ENCODE data around the gene HSPB7.

HSPB7 gene

GRCh38 chr1:15992582-15993500 lies 25.0 kb downstream of the HSPB7 start:
- Histone ChIP-seq H3K27me3 (ENCODE audit: insufficient read depth, insufficient read length) (no peaks in the 10 kb centered on the region), H3K9ac (ENCODE audit: insufficient read length, low read depth) (no peak overlapping the region), H3K4me3 (ENCODE audit: insufficient read length, low read depth) (no peak overlapping the region), H3K9me3 (ENCODE audit: insufficient read depth, low read length) (no peaks in the 10 kb centered on the region), H3K4me1 (ENCODE audit: insufficient read depth, insufficient read length) (no peaks in the 10 kb centered on the region), H3K36me3 (ENCODE audit: insufficient read depth, insufficient read length, low read length) (no peaks in the 10 kb centered on the region)
- no peak for TF ChIP-seq ZNF274 (IDR thresholded peaks at IDR 0.05; ENCODE audit: low read depth, low read length)
- no peak for TF ChIP-seq SUZ12 (IDR thresholded peaks at IDR 0.05; ENCODE audit: extremely low read depth, insufficient read depth, insufficient read length)
- no peak for TF ChIP-seq YY1 (IDR thresholded peaks at IDR 0.05; ENCODE audit: insufficient read depth, insufficient read length)
- no peak for DNase-seq (ENCODE audit: low read depth, low spot score)

- Histone ChIP-seq H3K27me3 (ENCODE audit: insufficient read depth, insufficient read length) (no peaks in the 10 kb centered on the region), H3K4me1 (ENCODE audit: insufficient read depth, insufficient read length) (no peaks in the 10 kb centered on the region), H3K9me3 (ENCODE audit: insufficient read depth, low read length) (no peaks in the 10 kb centered on the region), H3K4me3 (ENCODE audit: insufficient read length, low read depth) (no peak overlapping the region), H3K36me3 (ENCODE audit: insufficient read depth, insufficient read length, low read length) (no peaks in the 10 kb centered on the region), H3K9ac (ENCODE audit: insufficient read length, low read depth) (no peak overlapping the region)
- DNase-seq (ENCODE audit: low read depth, low spot score), result no peak
- TF ChIP-seq YY1 (IDR thresholded peaks at IDR 0.05; ENCODE audit: insufficient read depth, insufficient read length) (no peak), ZNF274 (IDR thresholded peaks at IDR 0.05; ENCODE audit: low read depth, low read length) (no peak), SUZ12 (IDR thresholded peaks at IDR 0.05; ENCODE audit: extremely low read depth, insufficient read depth, insufficient read length) (no peak)
Measured at GRCh38 chr1:15992187-15992553, 25.7 kb downstream of the HSPB7 start.

GRCh38 chr1:15991427-15992186 lies 26.2 kb downstream of the HSPB7 start:
- H3K27me3 ChIP-seq (ENCODE audit: insufficient read depth, insufficient read length), result no peaks in the 10 kb centered on the region
- H3K9ac ChIP-seq (ENCODE audit: insufficient read length, low read depth), result no peak overlapping the region
- H3K4me3 ChIP-seq (ENCODE audit: insufficient read length, low read depth), result no peak overlapping the region
- H3K4me1 ChIP-seq (ENCODE audit: insufficient read depth, insufficient read length), result no peaks in the 10 kb centered on the region
- H3K9me3 ChIP-seq (ENCODE audit: insufficient read depth, low read length), result no peaks in the 10 kb centered on the region
- no peak for TF ChIP-seq SUZ12 (IDR thresholded peaks at IDR 0.05; ENCODE audit: extremely low read depth, insufficient read depth, insufficient read length)
- no peak for TF ChIP-seq ZNF274 (IDR thresholded peaks at IDR 0.05; ENCODE audit: low read depth, low read length)
- TF ChIP-seq YY1 (IDR thresholded peaks at IDR 0.05; ENCODE audit: insufficient read depth, insufficient read length), result no peak
- no peaks in the 10 kb centered on the region for H3K36me3 ChIP-seq (ENCODE audit: insufficient read depth, insufficient read length, low read length)
- no peak for DNase-seq (ENCODE audit: low read depth, low spot score)

- Histone ChIP-seq H3K4me1 (ENCODE audit: insufficient read depth, insufficient read length) (no peaks in the 10 kb centered on the region), H3K9me3 (ENCODE audit: insufficient read depth, low read length) (no peaks in the 10 kb centered on the region), H3K4me3 (ENCODE audit: insufficient read length, low read depth) (no peak overlapping the region), H3K36me3 (ENCODE audit: insufficient read depth, insufficient read length, low read length) (no peaks in the 10 kb centered on the region), H3K27me3 (ENCODE audit: insufficient read depth, insufficient read length) (no peaks in the 10 kb centered on the region), H3K9ac (ENCODE audit: insufficient read length, low read depth) (no peak overlapping the region)
- no peak for TF ChIP-seq SUZ12 (IDR thresholded peaks at IDR 0.05; ENCODE audit: extremely low read depth, insufficient read depth, insufficient read length)
- no peak for TF ChIP-seq YY1 (IDR thresholded peaks at IDR 0.05; ENCODE audit: insufficient read depth, insufficient read length)
- TF ChIP-seq ZNF274 (IDR thresholded peaks at IDR 0.05; ENCODE audit: low read depth, low read length), result no peak
- no peak for DNase-seq (ENCODE audit: low read depth, low spot score)
Measured at GRCh38 chr1:15989776-15990175, 28.1 kb downstream of the HSPB7 start.

- no peaks in the 10 kb centered on the region for H3K36me3 ChIP-seq (ENCODE audit: insufficient read depth, insufficient read length, low read length)
- no peak for DNase-seq (ENCODE audit: low read depth, low spot score)
- H3K9ac ChIP-seq (ENCODE audit: insufficient read length, low read depth), result no peak overlapping the region
- no peaks in the 10 kb centered on the region for H3K4me1 ChIP-seq (ENCODE audit: insufficient read depth, insufficient read length)
- TF ChIP-seq ZNF274 (IDR thresholded peaks at IDR 0.05; ENCODE audit: low read depth, low read length) (no peak), SUZ12 (IDR thresholded peaks at IDR 0.05; ENCODE audit: extremely low read depth, insufficient read depth, insufficient read length) (no peak), YY1 (IDR thresholded peaks at IDR 0.05; ENCODE audit: insufficient read depth, insufficient read length) (no peak)
- no peak overlapping the region for H3K4me3 ChIP-seq (ENCODE audit: insufficient read length, low read depth)
- no peaks in the 10 kb centered on the region for H3K27me3 ChIP-seq (ENCODE audit: insufficient read depth, insufficient read length)
- H3K9me3 ChIP-seq (ENCODE audit: insufficient read depth, low read length), result no peaks in the 10 kb centered on the region
Measured at GRCh38 chr1:15988856-15989736, 28.7 kb downstream of the HSPB7 start.

GRCh38 chr1:15985611-15986297 lies 32.1 kb downstream of the HSPB7 start:
- TF ChIP-seq ZNF274 (IDR thresholded peaks at IDR 0.05; ENCODE audit: low read depth, low read length), result no peak
- no peak for DNase-seq (ENCODE audit: low read depth, low spot score)

More at GRCh38 chr1:15985611-15986297, 32.1 kb downstream of the HSPB7 start:
- no peaks in the 10 kb centered on the region for H3K36me3 ChIP-seq (ENCODE audit: insufficient read depth, insufficient read length, low read length)
- peaks cover 12% of the 10 kb centered on the region; the same call in 1 of the 2 replicates for H3K9me3 ChIP-seq (ENCODE audit: insufficient read depth, low read length)
- no peaks in the 10 kb centered on the region for H3K4me1 ChIP-seq (ENCODE audit: insufficient read depth, insufficient read length)
- H3K4me3 ChIP-seq (ENCODE audit: insufficient read length, low read depth), result no peak overlapping the region
- no peaks in the 10 kb centered on the region for H3K27me3 ChIP-seq (ENCODE audit: insufficient read depth, insufficient read length)
- no peak overlapping the region for H3K9ac ChIP-seq (ENCODE audit: insufficient read length, low read depth)
